ENCODE results near the gene SMAD7. TPM values are rescaled to one million over a fixed set of nuclear protein-coding genes. Genes with fewer than 3 reads are reported as not detected.

Gene SMAD7
- total and polyA plus RNA-seq, 2 experiments from 2014 or later: 11.8 to 29.8 TPM

DNA sequence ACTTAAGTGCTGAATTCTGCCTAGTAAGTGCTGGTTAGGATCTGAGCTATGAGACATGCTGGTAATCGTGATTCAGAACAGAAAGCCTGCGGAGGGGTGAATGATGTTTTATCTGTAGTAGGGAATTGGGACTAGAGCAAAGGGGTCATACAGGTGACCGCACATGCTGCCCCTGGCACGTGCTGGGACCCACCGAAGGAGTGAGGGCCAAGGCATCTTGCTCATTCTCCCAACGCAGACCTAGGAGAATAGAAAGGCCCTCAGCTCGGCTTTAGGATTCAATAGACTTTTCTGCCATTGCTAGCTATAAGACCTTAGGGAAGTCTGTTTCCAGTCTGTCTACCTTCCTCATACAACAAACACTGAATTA, 8.8 kb upstream of the SMAD7 start:
- ATAC-seq (no peak), DNase-seq (ENCODE audit: low spot score) (no peak)
- Histone ChIP-seq H2AFZ (no peak overlapping the region), H3K4me3 (no peak overlapping the region), H3K79me2 (replicated peaks; ENCODE audit: insufficient read depth) (no peaks in the 10 kb centered on the region), H3K27ac (ENCODE audit: low read depth) (peak overlapping the region; percentile 84), H4K20me1 (replicated peaks; ENCODE audit: insufficient read depth) (no peaks in the 10 kb centered on the region), H3K27me3 (ENCODE audit: insufficient read depth) (no peaks in the 10 kb centered on the region), H3K36me3 (ENCODE audit: insufficient read depth) (no peaks in the 10 kb centered on the region), H3K4me1 (ENCODE audit: insufficient read depth) (peaks cover 63% of the 10 kb centered on the region), H3K9me2 (ENCODE audit: insufficient read depth) (no peaks in the 10 kb centered on the region), H3K4me2 (peak overlapping the region; percentile 42), H3F3A (replicated peaks; ENCODE audit: low read depth) (peaks cover 20% of the 10 kb centered on the region)
- Mint-ChIP-seq H3K4me3 (peak overlapping the region; percentile 55; the same call in 2 of the 3 replicates), H3K27me3 (ENCODE audit: insufficient read depth, low read depth, poor library complexity) (peaks cover 31% of the 10 kb centered on the region), H3K36me3 (ENCODE audit: low read depth) (no peaks in the 10 kb centered on the region), H3K4me1 (peaks cover 78% of the 10 kb centered on the region), H3K27ac (peak overlapping the region; percentile 82), H3K9me3 (no peaks in the 10 kb centered on the region)
- TF ChIP-seq CREB1 (CRISPR knock-in tag; IDR thresholded peaks at IDR 0.05; ENCODE audit: low read depth) (0 out of 2 replicates have a peak, but pooled peaks have one; percentile 30), ZNF331 (CRISPR knock-in tag; IDR thresholded peaks at IDR 0.05; ENCODE audit: low read depth) (no peak)

DNA sequence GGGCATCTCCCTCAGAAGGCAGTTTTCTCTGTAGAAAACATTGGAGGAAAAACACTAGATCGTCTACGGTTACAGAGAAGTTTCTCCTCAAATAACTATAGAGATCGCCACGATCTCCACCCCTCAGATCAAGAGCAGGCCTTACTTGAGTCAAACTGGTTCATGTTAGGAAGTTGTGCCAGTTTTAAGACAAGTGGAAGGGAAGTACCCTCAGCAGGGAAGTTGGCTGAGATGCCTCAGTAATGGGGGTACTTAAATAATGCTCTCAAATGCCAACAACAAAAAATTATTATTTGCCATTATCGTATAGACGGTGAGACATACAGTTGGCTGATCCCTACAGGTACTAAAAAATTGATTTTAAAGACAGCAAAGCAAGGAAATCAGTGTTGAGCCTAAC, 8.2 kb upstream of the SMAD7 start:
- peaks cover 4% of the 10 kb centered on the region; the same call in 1 of the 2 replicates for H3K27me3 ChIP-seq (ENCODE audit: insufficient read depth)
- Mint-ChIP-seq H3K4me3 (no peak overlapping the region), H3K27ac (peak overlapping the region; percentile 82), H3K9me3 (no peaks in the 10 kb centered on the region), H3K4me1 (peaks cover 80% of the 10 kb centered on the region), H3K27me3 (ENCODE audit: insufficient read depth, low read depth, poor library complexity) (peaks cover 31% of the 10 kb centered on the region), H3K36me3 (ENCODE audit: low read depth) (no peaks in the 10 kb centered on the region)
- DNase-seq (ENCODE audit: low spot score) (no peak), ATAC-seq (no peak)
- no peak overlapping the region for H3K4me3 ChIP-seq
- H3K4me1 ChIP-seq (ENCODE audit: insufficient read depth): peaks cover 67% of the 10 kb centered on the region
- peak overlapping the region; percentile 42 for H3K4me2 ChIP-seq
- H3K9me2 ChIP-seq (ENCODE audit: insufficient read depth): no peaks in the 10 kb centered on the region
- H3K79me2 ChIP-seq (replicated peaks; ENCODE audit: insufficient read depth): 0 out of 2 replicates have a peak, but pooled peaks cover 4% of the 10 kb centered on the region
- TF ChIP-seq STAT1 (IDR thresholded peaks at IDR 0.05; ENCODE audit: unreplicated experiment) (no peak), CREB1 (CRISPR knock-in tag; IDR thresholded peaks at IDR 0.05; ENCODE audit: low read depth) (no peak), JUNB (IDR thresholded peaks at IDR 0.05; ENCODE audit: unreplicated experiment) (no peak), EZH2phosphoT487 (IDR thresholded peaks at IDR 0.05; ENCODE audit: unreplicated experiment) (no peak), ZNF114 (CRISPR knock-in tag; IDR thresholded peaks at IDR 0.05) (no peak), NANOG (IDR thresholded peaks at IDR 0.05; ENCODE audit: borderline replicate concordance) (no peak)
- TF ChIP-seq, protein P1, sequence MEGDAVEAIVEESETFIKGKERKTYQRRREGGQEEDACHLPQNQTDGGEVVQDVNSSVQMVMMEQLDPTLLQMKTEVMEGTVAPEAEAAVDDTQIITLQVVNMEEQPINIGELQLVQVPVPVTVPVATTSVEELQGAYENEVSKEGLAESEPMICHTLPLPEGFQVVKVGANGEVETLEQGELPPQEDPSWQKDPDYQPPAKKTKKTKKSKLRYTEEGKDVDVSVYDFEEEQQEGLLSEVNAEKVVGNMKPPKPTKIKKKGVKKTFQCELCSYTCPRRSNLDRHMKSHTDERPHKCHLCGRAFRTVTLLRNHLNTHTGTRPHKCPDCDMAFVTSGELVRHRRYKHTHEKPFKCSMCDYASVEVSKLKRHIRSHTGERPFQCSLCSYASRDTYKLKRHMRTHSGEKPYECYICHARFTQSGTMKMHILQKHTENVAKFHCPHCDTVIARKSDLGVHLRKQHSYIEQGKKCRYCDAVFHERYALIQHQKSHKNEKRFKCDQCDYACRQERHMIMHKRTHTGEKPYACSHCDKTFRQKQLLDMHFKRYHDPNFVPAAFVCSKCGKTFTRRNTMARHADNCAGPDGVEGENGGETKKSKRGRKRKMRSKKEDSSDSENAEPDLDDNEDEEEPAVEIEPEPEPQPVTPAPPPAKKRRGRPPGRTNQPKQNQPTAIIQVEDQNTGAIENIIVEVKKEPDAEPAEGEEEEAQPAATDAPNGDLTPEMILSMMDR (conservative IDR thresholded peaks at IDR 0.05; ENCODE audit: low read depth in 2 of 2): no peak
- TF ChIP-seq, protein P2, sequence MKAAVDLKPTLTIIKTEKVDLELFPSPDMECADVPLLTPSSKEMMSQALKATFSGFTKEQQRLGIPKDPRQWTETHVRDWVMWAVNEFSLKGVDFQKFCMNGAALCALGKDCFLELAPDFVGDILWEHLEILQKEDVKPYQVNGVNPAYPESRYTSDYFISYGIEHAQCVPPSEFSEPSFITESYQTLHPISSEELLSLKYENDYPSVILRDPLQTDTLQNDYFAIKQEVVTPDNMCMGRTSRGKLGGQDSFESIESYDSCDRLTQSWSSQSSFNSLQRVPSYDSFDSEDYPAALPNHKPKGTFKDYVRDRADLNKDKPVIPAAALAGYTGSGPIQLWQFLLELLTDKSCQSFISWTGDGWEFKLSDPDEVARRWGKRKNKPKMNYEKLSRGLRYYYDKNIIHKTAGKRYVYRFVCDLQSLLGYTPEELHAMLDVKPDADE (IDR thresholded peaks at IDR 0.05): no peak
- H2AFZ ChIP-seq: no peak overlapping the region
- H3K27ac ChIP-seq (ENCODE audit: low read depth): peak overlapping the region; percentile 84; the same call in 1 of the 2 replicates
- H3F3A ChIP-seq (replicated peaks; ENCODE audit: low read depth): peaks cover 22% of the 10 kb centered on the region
- H4K20me1 ChIP-seq (replicated peaks; ENCODE audit: insufficient read depth): no peaks in the 10 kb centered on the region
- no peaks in the 10 kb centered on the region for H3K36me3 ChIP-seq (ENCODE audit: insufficient read depth)
